Measurements from ENCODE around the gene PKN2.

PKN2 gene

GRCh38 chr1:88729297-88729696 lies 45.2 kb downstream of the PKN2 start:
- Histone ChIP-seq H3K36me3 (ENCODE audit: control insufficient read depth, insufficient read depth, low read length) (no peaks in the 10 kb centered on the region), H3K27ac (ENCODE audit: insufficient read depth, low read length, poor library complexity, severe bottlenecking) (no peak overlapping the region), H3K4me1 (ENCODE audit: control insufficient read depth, insufficient read depth, low read length, poor library complexity, severe bottlenecking) (no peaks in the 10 kb centered on the region), H3K27me3 (replicated peaks; ENCODE audit: control insufficient read depth, insufficient read depth, low read length, poor library complexity, severe bottlenecking) (no peaks in the 10 kb centered on the region), H3K4me3 (ENCODE audit: insufficient read depth, low read depth, low read length, poor library complexity, severe bottlenecking) (no peak overlapping the region), H3K9me3 (ENCODE audit: control insufficient read depth, low read length) (no peaks in the 10 kb centered on the region)
- no peak for DNase-seq

- H3K4me3 ChIP-seq (ENCODE audit: insufficient read depth, low read depth, low read length, poor library complexity, severe bottlenecking) = no peak overlapping the region
- H3K36me3 ChIP-seq (ENCODE audit: control insufficient read depth, insufficient read depth, low read length) = no peaks in the 10 kb centered on the region
- no peaks in the 10 kb centered on the region for H3K27me3 ChIP-seq (replicated peaks; ENCODE audit: control insufficient read depth, insufficient read depth, low read length, poor library complexity, severe bottlenecking)
- no peaks in the 10 kb centered on the region for H3K4me1 ChIP-seq (ENCODE audit: control insufficient read depth, insufficient read depth, low read length, poor library complexity, severe bottlenecking)
- H3K27ac ChIP-seq (ENCODE audit: insufficient read depth, low read length, poor library complexity, severe bottlenecking) = no peak overlapping the region
- peaks cover 4% of the 10 kb centered on the region for H3K9me3 ChIP-seq (ENCODE audit: control insufficient read depth, low read length)
- DNase-seq = no peak
Measured at GRCh38 chr1:88730132-88730675, 46.1 kb downstream of the PKN2 start.

- Histone ChIP-seq H3K27ac (ENCODE audit: insufficient read depth, low read length, poor library complexity, severe bottlenecking) (no peak overlapping the region), H3K9me3 (ENCODE audit: control insufficient read depth, low read length) (peaks cover 5% of the 10 kb centered on the region), H3K4me1 (ENCODE audit: control insufficient read depth, insufficient read depth, low read length, poor library complexity, severe bottlenecking) (no peaks in the 10 kb centered on the region), H3K4me3 (ENCODE audit: insufficient read depth, low read depth, low read length, poor library complexity, severe bottlenecking) (no peak overlapping the region), H3K36me3 (ENCODE audit: control insufficient read depth, insufficient read depth, low read length) (no peaks in the 10 kb centered on the region), H3K27me3 (replicated peaks; ENCODE audit: control insufficient read depth, insufficient read depth, low read length, poor library complexity, severe bottlenecking) (no peaks in the 10 kb centered on the region)
- no peak for DNase-seq
Measured at GRCh38 chr1:88730995-88731394, 46.9 kb downstream of the PKN2 start.

GRCh38 chr1:88731475-88732269 lies 47.6 kb downstream of the PKN2 start:
- no peak overlapping the region for H3K4me3 ChIP-seq (ENCODE audit: insufficient read depth, low read depth, low read length, poor library complexity, severe bottlenecking)
- H3K27me3 ChIP-seq (replicated peaks; ENCODE audit: control insufficient read depth, insufficient read depth, low read length, poor library complexity, severe bottlenecking) = no peaks in the 10 kb centered on the region
- H3K36me3 ChIP-seq (ENCODE audit: control insufficient read depth, insufficient read depth, low read length) = peaks cover 5% of the 10 kb centered on the region
- H3K4me1 ChIP-seq (ENCODE audit: control insufficient read depth, insufficient read depth, low read length, poor library complexity, severe bottlenecking) = no peaks in the 10 kb centered on the region
- no peak for DNase-seq
- H3K9me3 ChIP-seq (ENCODE audit: control insufficient read depth, low read length) = peaks cover 5% of the 10 kb centered on the region
- H3K27ac ChIP-seq (ENCODE audit: insufficient read depth, low read length, poor library complexity, severe bottlenecking) = no peak overlapping the region

GRCh38 chr1:88735382-88735781 lies 51.3 kb downstream of the PKN2 start:
- H3K27ac ChIP-seq (ENCODE audit: insufficient read depth, low read length, poor library complexity, severe bottlenecking) = no peak overlapping the region
- H3K9me3 ChIP-seq (ENCODE audit: control insufficient read depth, low read length) = peaks cover 5% of the 10 kb centered on the region
- no peaks in the 10 kb centered on the region for H3K27me3 ChIP-seq (replicated peaks; ENCODE audit: control insufficient read depth, insufficient read depth, low read length, poor library complexity, severe bottlenecking)
- no peak for DNase-seq
- no peaks in the 10 kb centered on the region for H3K4me1 ChIP-seq (ENCODE audit: control insufficient read depth, insufficient read depth, low read length, poor library complexity, severe bottlenecking)
- H3K4me3 ChIP-seq (ENCODE audit: insufficient read depth, low read depth, low read length, poor library complexity, severe bottlenecking) = no peak overlapping the region
- peaks cover 5% of the 10 kb centered on the region for H3K36me3 ChIP-seq (ENCODE audit: control insufficient read depth, insufficient read depth, low read length)

- Histone ChIP-seq H3K4me3 (ENCODE audit: insufficient read depth, low read depth, low read length, poor library complexity, severe bottlenecking) (no peak overlapping the region), H3K27ac (ENCODE audit: insufficient read depth, low read length, poor library complexity, severe bottlenecking) (no peak overlapping the region), H3K9me3 (ENCODE audit: control insufficient read depth, low read length) (peaks cover 5% of the 10 kb centered on the region), H3K36me3 (ENCODE audit: control insufficient read depth, insufficient read depth, low read length) (peaks cover 5% of the 10 kb centered on the region), H3K27me3 (replicated peaks; ENCODE audit: control insufficient read depth, insufficient read depth, low read length, poor library complexity, severe bottlenecking) (no peaks in the 10 kb centered on the region), H3K4me1 (ENCODE audit: control insufficient read depth, insufficient read depth, low read length, poor library complexity, severe bottlenecking) (no peaks in the 10 kb centered on the region)
- DNase-seq = no peak
Measured at GRCh38 chr1:88735909-88736308, 51.8 kb downstream of the PKN2 start.

GRCh38 chr1:88736633-88737248 lies 52.7 kb downstream of the PKN2 start:
- Histone ChIP-seq H3K36me3 (ENCODE audit: control insufficient read depth, insufficient read depth, low read length) (peaks cover 5% of the 10 kb centered on the region), H3K27me3 (replicated peaks; ENCODE audit: control insufficient read depth, insufficient read depth, low read length, poor library complexity, severe bottlenecking) (no peaks in the 10 kb centered on the region), H3K27ac (ENCODE audit: insufficient read depth, low read length, poor library complexity, severe bottlenecking) (no peak overlapping the region), H3K9me3 (ENCODE audit: control insufficient read depth, low read length) (peaks cover 5% of the 10 kb centered on the region), H3K4me3 (ENCODE audit: insufficient read depth, low read depth, low read length, poor library complexity, severe bottlenecking) (no peak overlapping the region), H3K4me1 (ENCODE audit: control insufficient read depth, insufficient read depth, low read length, poor library complexity, severe bottlenecking) (no peaks in the 10 kb centered on the region)
- DNase-seq = no peak

GRCh38 chr1:88737338-88737927 lies 53.4 kb downstream of the PKN2 start:
- peaks cover 5% of the 10 kb centered on the region for H3K36me3 ChIP-seq (ENCODE audit: control insufficient read depth, insufficient read depth, low read length)

GRCh38 chr1:88740784-88741183 lies 56.7 kb downstream of the PKN2 start:
- Histone ChIP-seq H3K4me3 (ENCODE audit: insufficient read depth, low read depth, low read length, poor library complexity, severe bottlenecking) (no peak overlapping the region), H3K27ac (ENCODE audit: insufficient read depth, low read length, poor library complexity, severe bottlenecking) (no peak overlapping the region), H3K4me1 (ENCODE audit: control insufficient read depth, insufficient read depth, low read length, poor library complexity, severe bottlenecking) (no peaks in the 10 kb centered on the region), H3K27me3 (replicated peaks; ENCODE audit: control insufficient read depth, insufficient read depth, low read length, poor library complexity, severe bottlenecking) (no peaks in the 10 kb centered on the region), H3K9me3 (ENCODE audit: control insufficient read depth, low read length) (no peaks in the 10 kb centered on the region), H3K36me3 (ENCODE audit: control insufficient read depth, insufficient read depth, low read length) (peaks cover 9% of the 10 kb centered on the region)
- DNase-seq = no peak

More at GRCh38 chr1:88737338-88737927, 53.4 kb downstream of the PKN2 start:
- Histone ChIP-seq H3K9me3 (ENCODE audit: control insufficient read depth, low read length) (peaks cover 5% of the 10 kb centered on the region), H3K4me1 (ENCODE audit: control insufficient read depth, insufficient read depth, low read length, poor library complexity, severe bottlenecking) (no peaks in the 10 kb centered on the region), H3K27ac (ENCODE audit: insufficient read depth, low read length, poor library complexity, severe bottlenecking) (no peak overlapping the region), H3K4me3 (ENCODE audit: insufficient read depth, low read depth, low read length, poor library complexity, severe bottlenecking) (no peak overlapping the region), H3K27me3 (replicated peaks; ENCODE audit: control insufficient read depth, insufficient read depth, low read length, poor library complexity, severe bottlenecking) (no peaks in the 10 kb centered on the region)
- DNase-seq = no peak

- no peak overlapping the region for H3K27ac ChIP-seq (ENCODE audit: insufficient read depth, low read length, poor library complexity, severe bottlenecking)
- no peak for DNase-seq
Measured at GRCh38 chr1:88741413-88741812, 57.3 kb downstream of the PKN2 start.

More at GRCh38 chr1:88741413-88741812, 57.3 kb downstream of the PKN2 start:
- H3K4me1 ChIP-seq (ENCODE audit: control insufficient read depth, insufficient read depth, low read length, poor library complexity, severe bottlenecking) = no peaks in the 10 kb centered on the region
- no peaks in the 10 kb centered on the region for H3K9me3 ChIP-seq (ENCODE audit: control insufficient read depth, low read length)
- peaks cover 6% of the 10 kb centered on the region for H3K36me3 ChIP-seq (ENCODE audit: control insufficient read depth, insufficient read depth, low read length)
- H3K27me3 ChIP-seq (replicated peaks; ENCODE audit: control insufficient read depth, insufficient read depth, low read length, poor library complexity, severe bottlenecking) = no peaks in the 10 kb centered on the region
- no peak overlapping the region for H3K4me3 ChIP-seq (ENCODE audit: insufficient read depth, low read depth, low read length, poor library complexity, severe bottlenecking)
